NCI-H1930 (cell line): ENCODE data around the gene EHD3.

ENCODE experiments used
- DNase-seq, 2 experiments: peaks; one replicate each; lab custom pipeline; 2025; lab: John Stamatoyannopoulos, UW

The EHD3 gene

DNA sequence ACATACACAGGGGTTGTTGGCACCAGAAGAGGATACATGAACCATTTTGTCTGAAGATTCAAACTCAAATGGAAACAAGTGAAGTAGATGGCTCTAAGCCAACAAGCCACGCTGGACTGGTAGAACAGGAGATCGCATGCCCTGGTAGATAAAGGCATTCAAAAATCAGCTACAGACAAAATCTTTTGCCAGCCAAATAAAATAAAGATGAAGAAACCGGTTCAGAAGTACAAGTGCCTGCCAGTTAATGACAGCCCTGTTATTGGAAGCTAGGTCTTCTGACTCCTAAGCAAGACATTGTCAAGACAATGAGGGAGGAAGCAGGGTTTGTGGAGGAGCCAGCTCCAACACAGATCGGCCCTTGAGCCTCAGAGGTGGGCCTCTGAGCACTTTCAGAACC is 52.3 kb downstream of the EHD3 start:
- no peak for DNase-seq

DNA sequence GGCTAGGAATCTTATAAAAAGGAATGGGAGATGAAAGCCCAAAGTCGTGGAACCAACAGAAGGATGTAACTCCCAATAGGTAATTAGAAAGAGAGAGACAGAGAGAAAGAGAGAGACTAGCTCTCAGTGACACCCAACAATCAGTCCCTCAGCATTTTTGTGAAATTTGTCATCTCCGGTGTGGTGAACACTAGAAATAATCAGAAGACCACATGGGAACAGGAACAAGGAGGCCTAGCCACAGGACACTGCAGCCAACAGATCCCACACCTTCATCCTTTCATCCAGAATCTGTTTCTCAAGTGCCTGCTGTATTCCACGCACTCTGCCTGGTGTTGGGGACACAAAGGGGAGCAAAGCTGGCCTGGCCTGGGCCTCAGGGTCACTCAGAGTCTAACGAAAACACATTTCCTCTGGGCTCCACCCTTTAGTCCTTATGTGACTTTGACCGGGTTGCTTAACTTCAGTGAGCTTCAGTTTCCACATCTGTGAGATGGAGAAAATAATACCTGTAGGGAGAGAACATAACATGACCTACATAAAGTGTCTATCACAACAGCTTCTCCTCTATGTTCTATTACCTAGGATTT is 53.1 kb downstream of the EHD3 start:
- DNase-seq, result no peak

DNA sequence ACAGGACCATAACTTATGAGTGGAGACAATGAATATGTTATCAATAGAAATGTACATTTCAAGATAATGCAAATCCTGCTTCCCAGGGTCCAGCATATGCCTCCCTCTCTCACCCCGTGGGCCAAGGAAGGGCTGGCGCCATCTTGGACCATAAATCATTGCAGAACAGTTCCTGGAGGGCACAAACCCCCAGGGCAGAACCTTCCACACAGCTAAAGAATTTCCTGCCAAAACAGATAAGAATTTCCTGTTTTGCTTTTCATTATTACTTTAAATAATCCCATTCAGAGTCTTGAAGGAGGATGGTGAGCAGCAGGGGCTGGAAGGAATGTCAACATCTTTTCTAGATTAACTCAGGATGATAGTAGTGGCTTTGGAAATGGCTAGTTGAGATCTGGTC is 53.7 kb downstream of the EHD3 start:
- no peak for DNase-seq

DNA sequence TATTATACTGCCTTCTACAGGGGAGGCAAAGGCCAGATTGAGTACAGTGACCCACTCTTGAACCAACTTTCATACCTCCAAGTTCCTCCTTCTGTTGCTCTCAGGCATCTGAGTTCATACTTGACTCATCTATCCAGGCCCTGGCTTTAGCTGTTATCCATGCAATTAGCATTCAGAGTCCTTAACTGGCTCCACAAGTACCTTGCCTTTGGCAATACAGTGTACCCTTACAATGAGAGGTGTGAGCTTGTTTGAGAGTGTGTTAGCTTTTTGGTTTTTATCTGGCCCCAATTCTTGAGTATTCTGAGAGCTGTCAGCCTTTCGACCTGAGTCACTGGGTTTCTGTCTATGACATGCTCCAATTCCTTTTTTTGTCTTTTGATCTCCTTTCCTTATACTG is 60.2 kb downstream of the EHD3 start:
- DNase-seq, result no peak

DNA sequence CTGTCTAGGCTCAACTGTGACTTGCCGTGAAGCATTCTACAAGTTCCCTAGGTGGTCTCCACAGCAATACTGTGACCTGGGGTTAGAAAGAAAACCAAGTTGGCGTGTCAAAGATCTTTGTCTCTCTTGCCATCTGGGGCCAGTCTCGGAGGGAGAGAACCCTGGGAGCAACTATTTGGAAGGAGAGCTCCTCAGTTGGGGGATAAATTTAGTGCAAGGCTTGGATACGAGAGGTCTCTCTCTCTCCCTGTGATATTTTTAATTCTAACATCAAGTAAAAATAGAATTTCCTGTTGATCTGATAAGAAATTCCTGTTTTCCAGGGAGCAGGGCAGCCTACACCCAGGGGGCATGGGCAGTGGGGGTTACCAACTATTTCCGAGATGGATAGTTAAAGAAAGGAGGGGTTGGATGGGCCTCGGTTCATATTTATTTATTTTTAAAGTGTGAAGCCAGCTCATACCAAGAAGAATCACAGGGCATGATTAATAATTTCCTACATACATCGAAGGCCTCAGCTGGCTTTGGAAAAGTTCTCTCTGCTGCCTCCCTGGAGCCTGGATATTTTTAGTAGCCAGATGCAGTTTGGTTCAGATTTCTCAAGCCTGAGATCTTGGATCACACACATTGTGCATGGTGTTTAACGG is 62.8 kb downstream of the EHD3 start:
- DNase-seq, result no peak

DNA sequence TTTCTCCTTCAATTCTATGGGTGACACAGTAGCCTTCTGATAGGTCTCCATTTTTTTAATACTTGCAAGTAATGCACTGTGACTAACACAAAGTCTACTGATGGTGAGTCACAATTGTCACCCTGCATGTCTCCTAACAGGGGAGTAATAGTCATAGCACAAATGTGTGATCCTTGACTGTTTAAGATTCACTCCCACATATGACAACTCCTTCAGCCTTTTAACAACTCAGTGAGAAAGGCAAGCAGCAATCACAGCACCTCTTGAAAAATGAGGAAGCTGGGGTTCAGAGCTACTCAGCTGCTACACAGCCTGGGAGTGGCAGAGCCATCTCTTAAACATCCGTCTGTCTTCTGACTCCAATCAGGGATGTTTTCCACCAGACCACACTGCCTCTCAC is 63.8 kb downstream of the EHD3 start:
- DNase-seq, result no peak

DNA sequence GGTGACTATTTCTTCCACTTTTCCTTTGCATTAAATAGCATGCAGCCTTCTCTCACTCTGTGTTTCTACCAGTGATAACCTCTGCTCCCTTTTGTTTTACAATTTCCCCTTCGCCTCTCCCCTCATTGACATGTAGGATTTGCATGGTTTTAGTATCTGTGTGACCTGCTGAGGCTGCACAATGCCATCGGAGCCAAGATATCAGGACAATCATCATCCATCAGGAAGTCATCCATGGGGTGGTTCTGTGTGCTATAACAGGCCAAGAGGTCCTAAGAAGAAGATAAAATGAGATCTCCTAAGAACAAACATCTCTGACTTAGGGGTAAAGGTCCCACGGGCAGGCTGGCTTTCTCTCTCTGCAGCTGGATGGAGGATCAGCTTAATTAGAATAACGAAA is 65.6 kb downstream of the EHD3 start:
- no peak for DNase-seq

DNA sequence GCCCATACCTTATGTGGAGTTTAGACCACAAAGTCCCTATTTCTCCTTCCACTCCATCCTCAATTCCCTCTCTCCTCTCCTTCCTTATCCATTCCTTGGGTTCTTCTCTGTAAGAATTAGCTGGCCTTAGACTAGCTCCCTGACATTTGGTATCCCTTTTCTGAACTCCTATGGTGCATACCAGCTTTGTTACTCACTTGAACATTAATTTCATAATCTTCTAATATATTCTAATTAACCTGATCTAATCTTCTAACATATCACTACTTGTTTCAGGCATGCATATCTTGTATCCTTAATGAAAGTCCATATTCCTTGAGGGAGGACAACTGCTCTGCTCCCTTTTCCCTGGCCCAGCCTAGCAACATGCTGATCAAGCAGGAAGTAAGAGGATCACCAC is 66.4 kb downstream of the EHD3 start:
- no peak for DNase-seq

DNA sequence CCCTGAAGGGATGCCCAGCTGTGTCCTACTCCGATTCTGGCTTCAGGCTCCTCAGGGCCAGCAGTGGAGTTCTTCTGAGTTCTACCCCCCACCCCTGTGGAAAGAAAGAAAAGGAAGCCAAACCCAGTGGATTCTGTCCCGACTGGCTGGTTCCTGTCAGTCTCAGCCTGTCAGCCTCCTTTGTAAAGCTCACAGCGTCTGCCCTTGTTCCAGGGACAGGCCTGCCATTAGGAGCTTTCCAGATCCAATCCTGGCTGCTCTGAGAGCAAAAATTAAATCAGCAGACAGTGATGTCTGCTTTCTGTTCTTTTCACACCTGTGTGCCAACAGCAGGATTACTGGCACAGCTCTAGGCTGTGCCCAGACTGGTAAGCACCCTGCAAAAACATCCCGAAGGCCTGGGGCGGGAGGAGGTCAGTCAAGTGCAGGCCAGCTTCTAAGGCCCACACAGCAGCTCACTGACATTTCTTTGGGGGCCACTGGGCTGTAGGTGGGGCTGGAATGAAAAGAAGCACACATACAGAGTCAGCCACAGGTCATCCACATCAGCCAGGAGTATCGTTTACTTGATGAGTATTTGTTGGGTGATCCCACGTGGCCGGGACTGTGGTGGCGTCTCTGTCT is 69.1 kb downstream of the EHD3 start:
- DNase-seq, result no peak

DNA sequence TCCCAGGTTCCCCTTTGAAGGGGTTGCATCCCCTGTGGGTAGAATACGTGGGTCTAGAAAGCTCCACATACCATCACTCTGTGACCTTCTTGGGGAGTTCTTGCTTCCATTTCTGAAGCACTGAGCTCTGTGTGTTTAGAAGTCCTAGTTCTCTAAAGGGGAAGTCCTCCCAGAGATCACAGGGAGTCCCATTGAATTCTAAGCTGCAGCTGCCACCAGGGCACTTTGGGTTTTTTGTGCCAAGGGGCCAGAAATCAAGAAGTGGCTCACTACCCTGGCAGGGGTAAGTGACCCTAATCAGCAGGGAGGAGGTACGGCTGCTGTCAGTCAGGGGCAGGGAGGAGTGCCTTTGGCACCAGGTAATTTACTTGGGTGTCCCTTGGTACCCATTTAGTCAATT is 70.9 kb downstream of the EHD3 start:
- no peak for DNase-seq

DNA sequence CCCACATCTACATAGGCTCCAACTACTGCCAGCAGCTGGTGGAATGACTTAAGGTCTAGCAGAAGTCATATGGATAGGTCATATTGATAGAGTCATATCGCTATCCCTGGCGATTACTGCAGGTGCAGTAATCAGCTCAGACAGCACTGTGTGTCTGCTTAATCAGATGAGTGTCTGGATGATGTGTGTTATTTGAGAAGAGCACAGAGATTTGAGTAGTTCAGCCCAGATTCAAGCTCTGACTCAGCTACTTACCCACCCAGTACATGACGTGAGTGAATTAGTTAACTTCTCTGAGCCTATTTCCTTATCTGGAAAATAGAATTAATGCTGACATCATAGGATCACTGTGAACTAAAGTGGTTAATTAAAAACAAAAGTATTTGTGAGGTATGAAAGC is 78.9 kb downstream of the EHD3 start:
- no peak for DNase-seq

DNA sequence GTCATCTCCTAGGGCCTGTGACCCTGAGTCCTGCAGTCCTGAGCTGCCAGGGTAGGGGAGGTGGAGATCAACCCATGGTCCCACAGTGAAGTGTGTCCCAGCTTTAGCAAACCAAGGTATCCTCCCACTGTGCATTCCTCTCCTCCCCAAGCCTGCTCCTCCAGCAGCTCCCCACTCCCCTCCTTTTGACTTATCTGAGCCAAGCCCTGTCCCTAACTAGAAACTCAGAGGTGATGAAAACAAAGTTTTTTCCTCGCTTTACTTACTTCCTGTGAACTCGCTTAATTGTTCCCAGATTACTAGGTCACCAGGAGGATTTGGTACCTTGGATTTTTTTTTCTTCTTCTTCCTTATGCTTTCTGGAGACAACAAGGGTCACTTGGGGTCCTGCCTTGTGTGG is 80.8 kb downstream of the EHD3 start:
- no peak for DNase-seq

DNA sequence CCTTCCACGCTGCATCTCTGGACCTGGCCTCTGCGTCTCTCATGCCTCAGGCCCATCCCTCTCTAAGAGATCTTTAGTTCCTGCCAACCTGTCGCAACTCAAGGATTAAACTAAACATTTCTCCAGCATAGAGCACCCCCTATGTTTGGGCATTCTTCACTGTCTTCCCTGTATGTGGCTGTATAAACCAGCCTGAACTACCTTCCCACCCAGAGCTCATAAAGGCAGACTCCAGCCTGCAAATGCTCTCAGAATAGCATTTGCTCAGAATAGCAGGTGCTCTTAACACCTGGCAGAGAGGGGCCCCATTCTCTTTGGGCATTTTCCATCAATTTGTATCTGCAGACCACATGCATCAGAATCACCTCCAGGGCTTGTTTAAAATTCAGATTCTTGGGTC is 83.4 kb downstream of the EHD3 start:
- DNase-seq, result no peak

DNA sequence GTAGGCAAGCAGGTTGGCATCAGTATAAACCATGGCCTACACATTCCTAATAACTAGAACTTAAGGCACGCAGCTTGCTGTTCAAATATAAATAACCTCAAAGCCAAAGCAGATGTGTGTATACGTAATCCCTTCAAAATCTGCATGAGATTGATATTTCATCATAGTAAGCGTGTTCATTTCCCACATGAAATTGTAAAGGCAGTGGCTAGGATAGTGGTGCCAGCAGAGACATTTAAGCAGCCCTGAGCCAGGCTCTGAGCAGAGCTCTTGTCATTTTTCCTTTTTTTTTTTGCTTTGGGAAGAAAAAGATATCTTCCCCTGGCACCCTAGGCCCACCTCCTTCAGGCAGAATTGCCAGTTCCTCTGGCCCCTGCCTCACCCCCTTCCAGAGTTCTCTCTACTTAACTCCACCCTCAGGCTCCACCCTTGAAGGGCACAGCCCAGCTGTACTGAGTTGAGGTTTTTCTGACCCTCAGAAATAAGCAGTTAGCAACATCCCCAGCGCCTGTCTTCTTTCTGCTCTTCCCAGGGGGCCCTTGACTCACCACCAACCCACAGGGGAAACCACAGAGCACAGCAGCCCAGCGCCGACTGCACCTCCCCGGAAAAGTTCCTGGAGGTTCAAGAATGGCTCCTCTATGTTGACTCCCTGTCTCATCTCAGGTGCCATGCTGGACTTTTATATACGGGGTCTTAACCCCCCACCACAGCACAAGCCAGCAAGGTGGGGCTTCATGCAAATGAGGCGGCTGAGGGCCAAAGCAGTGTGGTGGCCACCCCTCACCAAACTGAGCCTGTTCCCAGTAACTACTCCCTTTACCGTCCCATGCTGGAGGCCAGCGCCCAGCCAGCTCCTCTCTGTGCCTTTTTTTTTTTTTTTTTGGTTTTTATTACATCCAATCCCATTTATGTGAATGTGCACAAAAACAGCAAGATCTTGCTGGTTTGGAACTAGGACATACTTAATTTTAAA is 84.7 kb downstream of the EHD3 start:
- DNase-seq, result no peak
